Hepatocyte (in vitro differentiated cells): ENCODE results near the gene CHMP1B.
"Not testable (repeated sequence)": the region's sequence is repeated elsewhere in the genome, so short reads cannot be mapped to it uniquely, and the experiment has no call there.

Experiments used
- CTCF ChIP-seq: fragments of 200-600 bp; sonication (generic); IDR thresholded peaks from 2 replicates; pipeline ENCODE4 v1.5.1; 2016; ENCODE audit warnings: antibody characterized with exemption, mild to moderate bottlenecking; ENCODE audit not compliant: poor library complexity
- EZH2 ChIP-seq: fragments of 200-600 bp; sonication (generic); IDR thresholded peaks from 2 replicates; pipeline ENCODE4 v1.6.1; 2016; ENCODE audit warnings: antibody characterized with exemption, mild to moderate bottlenecking, borderline replicate concordance

GRCh38 chr18:11854554-11854953 lies 3.3 kb downstream of the CHMP1B start:
- TF ChIP-seq CTCF, EZH2: not testable (repeated sequence)
